ENCODE data around the gene RELT. TPM values are rescaled to one million over a fixed set of nuclear protein-coding genes. Genes with fewer than 3 reads are reported as not detected.

The RELT gene
- total and polyA plus RNA-seq, 9 of the 15 experiments (the other 6 are each of a cell fraction or from before 2014, with no cell fraction given), result 1.1 to 20.2 (median 7.4) TPM

DNA sequence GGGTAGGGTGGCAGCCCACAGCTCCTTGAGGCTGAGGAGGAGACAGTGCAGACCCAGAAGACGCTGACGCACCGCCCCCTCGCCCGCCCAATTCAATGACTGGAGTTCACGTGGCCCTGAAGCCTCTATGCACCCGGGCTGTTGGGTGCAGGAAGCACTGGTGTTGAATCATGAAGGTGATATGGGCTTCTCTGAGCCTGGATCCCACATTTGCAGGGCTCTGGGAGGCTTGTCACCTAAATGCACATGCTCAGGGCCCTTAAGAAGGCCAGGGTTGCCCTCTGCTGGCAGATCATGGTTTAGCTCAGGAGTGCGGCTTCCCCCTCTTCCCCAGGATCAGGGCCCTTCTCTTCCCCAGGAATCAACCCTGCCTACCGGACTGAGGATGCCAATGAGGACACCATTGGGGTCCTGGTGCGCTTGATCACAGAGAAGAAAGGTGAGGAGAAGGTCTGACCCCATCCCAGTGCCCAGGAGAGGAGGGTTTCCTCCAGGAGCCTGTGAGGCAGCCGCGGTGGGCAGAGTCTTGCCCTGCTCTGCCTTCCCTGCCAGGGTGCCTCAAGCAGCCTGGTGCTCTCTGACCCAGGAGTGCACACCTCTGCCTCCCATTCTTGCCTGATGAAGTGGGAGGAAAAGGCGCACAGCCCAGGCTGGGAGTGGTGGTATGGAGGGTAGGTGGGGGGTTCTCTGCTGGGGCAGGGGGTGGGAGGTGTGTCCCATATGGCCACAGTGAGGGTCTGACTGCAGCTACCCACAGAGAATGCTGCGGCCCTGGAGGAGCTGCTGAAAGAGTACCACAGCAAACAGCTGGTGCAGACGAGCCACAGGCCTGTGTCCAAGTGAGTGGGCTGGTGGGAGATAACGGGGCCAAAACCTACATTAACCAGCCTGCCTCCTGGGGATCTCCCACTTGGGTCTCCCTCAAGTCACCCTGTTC is 17.5 kb downstream of the RELT start (continued):
- TF ChIP-seq, protein P1, sequence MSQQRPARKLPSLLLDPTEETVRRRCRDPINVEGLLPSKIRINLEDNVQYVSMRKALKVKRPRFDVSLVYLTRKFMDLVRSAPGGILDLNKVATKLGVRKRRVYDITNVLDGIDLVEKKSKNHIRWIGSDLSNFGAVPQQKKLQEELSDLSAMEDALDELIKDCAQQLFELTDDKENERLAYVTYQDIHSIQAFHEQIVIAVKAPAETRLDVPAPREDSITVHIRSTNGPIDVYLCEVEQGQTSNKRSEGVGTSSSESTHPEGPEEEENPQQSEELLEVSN (IDR thresholded peaks at IDR 0.05; ENCODE audit: borderline replicate concordance in 1 of 2, extremely low read depth in 1 of 2, insufficient read depth in 1 of 2, insufficient read length in 1 of 2, low read depth in 1 of 2, low read length in 1 of 2, poor library complexity in 1 of 2, severe bottlenecking in 1 of 2), result peak in 1 of 2 experiments; percentile 47
- TF ChIP-seq ZBTB43 (CRISPR knock-in tag; IDR thresholded peaks at IDR 0.05), result no peak
- TF ChIP-seq BRD9 (IDR thresholded peaks at IDR 0.05; ENCODE audit: low read depth, partially characterized antibody), result no peak
- TF ChIP-seq ZBTB1 (CRISPR knock-in tag; IDR thresholded peaks at IDR 0.05; ENCODE audit: borderline replicate concordance, low read depth), result no peak
- TF ChIP-seq, protein P2, sequence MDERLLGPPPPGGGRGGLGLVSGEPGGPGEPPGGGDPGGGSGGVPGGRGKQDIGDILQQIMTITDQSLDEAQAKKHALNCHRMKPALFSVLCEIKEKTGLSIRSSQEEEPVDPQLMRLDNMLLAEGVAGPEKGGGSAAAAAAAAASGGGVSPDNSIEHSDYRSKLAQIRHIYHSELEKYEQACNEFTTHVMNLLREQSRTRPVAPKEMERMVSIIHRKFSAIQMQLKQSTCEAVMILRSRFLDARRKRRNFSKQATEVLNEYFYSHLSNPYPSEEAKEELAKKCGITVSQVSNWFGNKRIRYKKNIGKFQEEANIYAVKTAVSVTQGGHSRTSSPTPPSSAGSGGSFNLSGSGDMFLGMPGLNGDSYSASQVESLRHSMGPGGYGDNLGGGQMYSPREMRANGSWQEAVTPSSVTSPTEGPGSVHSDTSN (CRISPR knock-in tag; IDR thresholded peaks at IDR 0.05; ENCODE audit: low read depth), result no peak
- TF ChIP-seq, protein P2 (tag; conservative IDR thresholded peaks at IDR 0.05; ENCODE audit: low read depth), result no peak
- TF ChIP-seq TAF7 (tag; IDR thresholded peaks at IDR 0.05), result no peak
- no peak for TF ChIP-seq SRSF7 (optimal IDR thresholded peaks at IDR 0.05; ENCODE audit: low read depth, low read length)
- TF ChIP-seq MAZ (CRISPR knock-in tag; conservative IDR thresholded peaks at IDR 0.05 in 1 of 2, IDR thresholded peaks at IDR 0.05 in 1 of 2), result 0 out of 4 replicates have a peak, but pooled peaks of 1 of the 2 experiments have one; percentile 29
- TF ChIP-seq, protein P3, sequence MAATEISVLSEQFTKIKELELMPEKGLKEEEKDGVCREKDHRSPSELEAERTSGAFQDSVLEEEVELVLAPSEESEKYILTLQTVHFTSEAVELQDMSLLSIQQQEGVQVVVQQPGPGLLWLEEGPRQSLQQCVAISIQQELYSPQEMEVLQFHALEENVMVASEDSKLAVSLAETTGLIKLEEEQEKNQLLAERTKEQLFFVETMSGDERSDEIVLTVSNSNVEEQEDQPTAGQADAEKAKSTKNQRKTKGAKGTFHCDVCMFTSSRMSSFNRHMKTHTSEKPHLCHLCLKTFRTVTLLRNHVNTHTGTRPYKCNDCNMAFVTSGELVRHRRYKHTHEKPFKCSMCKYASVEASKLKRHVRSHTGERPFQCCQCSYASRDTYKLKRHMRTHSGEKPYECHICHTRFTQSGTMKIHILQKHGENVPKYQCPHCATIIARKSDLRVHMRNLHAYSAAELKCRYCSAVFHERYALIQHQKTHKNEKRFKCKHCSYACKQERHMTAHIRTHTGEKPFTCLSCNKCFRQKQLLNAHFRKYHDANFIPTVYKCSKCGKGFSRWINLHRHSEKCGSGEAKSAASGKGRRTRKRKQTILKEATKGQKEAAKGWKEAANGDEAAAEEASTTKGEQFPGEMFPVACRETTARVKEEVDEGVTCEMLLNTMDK (IDR thresholded peaks at IDR 0.05; ENCODE audit: borderline replicate concordance, insufficient read depth, low read depth, low read length, poor library complexity, severe bottlenecking), result peak; percentile 13
- no peak for TF ChIP-seq POLR2AphosphoS2 (IDR thresholded peaks at IDR 0.05; ENCODE audit: low read length)

Measured in K562 (cell line).